ENCODE data around the gene DRC3.
"Not testable (repeated sequence)": the region's sequence is repeated elsewhere in the genome, so short reads cannot be mapped to it uniquely, and the experiment has no call there.

The DRC3 gene

GRCh38 chr17:17994271-17995069 lies 21.8 kb downstream of the DRC3 start:
- DNase-seq, result no peak

- not testable (repeated sequence) for DNase-seq
Measured at GRCh38 chr17:17995887-17996286, 23.2 kb downstream of the DRC3 start.

GRCh38 chr17:17998934-17999333 lies 26.3 kb downstream of the DRC3 start:
- no peak for DNase-seq

- DNase-seq, result no peak
Measured at GRCh38 chr17:17999364-18000029, 26.8 kb downstream of the DRC3 start.

DNA sequence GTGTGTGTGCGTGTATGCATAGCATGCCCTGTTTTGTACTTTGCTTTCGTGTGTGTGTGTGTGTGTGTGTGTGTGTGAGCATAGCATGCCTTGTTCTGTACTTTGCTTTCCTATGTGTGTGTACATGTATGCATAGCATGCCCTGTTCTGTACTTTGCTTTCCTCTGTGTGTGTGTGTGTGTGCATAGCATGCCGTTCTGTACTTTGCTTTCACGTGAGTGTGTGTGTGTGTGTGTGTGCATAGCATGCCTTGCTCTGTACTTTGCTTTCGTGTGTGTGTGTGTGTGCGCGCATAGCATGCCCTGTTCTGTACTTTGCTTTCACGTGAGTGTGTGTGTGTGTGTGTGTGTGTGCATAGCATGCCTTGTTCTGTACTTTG lies 27.4 kb downstream of the DRC3 start:
- no peak for DNase-seq

DNA sequence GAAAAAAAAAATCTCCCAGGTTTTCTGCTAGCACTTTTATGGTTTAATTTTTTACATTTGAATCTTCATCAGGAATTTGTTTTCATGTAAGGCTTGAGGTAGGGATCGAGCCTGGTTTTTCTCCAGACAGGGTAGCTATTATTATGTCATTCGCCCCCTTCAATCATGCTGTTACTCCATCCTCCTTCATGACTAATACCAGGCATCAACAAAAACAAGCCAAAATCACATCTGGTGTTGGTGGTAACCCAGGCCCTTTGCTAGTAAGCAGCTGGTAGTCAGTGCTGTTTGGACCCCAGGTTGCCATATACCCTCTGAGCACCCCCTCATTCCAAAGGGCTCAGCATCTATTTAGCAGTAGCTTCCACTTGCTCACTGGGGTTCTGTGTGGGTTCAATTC lies 29.5 kb downstream of the DRC3 start:
- no peak for DNase-seq

- no peak for DNase-seq
Measured at GRCh38 chr17:18004345-18004744, 31.7 kb downstream of the DRC3 start.

DNA sequence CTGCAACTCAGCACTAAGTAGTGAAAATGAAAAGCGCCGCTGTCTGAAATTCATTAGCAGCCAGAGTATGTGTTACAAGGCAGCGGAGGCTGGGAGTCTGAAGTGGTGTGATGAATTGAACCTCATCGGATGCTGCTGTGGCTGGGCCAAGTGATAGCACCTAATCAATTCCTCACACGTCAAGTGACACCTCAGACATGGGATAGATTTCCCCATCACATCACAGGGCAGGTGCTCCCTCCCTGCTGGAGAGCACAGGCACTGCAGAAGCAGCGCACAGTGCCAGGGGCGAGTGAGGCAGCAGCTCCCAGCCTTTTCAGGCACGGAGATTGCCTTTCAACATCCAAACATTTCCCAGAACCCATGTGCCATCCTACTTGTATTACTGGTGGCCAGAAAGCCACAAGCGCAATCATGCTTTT lies 32.2 kb downstream of the DRC3 start:
- DNase-seq, result no peak

- DNase-seq, result no peak
Measured at GRCh38 chr17:18005496-18005895, 32.8 kb downstream of the DRC3 start.

- DNase-seq, result no peak
Measured at GRCh38 chr17:18006495-18007239, 34.0 kb downstream of the DRC3 start.

DNA sequence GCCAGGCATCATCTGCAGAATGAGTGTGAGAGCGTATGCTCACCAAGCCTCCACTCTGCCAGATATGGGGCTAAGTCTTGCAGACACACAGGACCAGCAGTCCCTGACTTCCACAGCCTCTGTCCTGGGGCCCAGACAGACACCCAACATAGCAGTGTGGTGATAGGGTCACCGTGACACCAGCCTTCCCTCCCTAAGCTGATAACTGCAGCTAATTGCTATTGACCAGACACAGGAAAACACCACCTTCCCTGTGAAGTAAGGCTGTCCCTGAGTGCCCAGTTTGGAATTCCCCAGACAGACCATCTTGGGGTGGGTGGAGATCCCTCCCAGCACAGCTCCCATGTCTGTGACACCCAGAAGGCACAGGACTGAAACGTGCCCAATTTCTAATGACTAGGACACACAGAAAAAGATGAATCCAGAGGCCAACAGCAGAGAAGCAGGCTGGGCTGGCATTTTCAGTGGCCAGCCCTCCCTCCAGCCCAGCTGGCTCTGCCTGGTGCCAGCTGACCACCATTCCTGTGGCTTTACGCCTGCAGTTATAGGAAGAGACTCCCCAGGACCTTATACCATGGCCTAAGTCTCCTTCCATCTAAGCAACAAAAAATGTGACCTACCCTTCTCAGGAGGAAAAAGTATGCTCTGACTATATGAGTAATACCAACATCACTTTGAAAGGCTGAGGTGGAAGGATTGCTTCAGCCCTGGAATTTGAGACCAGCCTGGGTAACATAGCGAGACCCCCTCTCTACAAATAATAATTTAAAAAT lies 36.0 kb downstream of the DRC3 start:
- no peak for DNase-seq

DNA sequence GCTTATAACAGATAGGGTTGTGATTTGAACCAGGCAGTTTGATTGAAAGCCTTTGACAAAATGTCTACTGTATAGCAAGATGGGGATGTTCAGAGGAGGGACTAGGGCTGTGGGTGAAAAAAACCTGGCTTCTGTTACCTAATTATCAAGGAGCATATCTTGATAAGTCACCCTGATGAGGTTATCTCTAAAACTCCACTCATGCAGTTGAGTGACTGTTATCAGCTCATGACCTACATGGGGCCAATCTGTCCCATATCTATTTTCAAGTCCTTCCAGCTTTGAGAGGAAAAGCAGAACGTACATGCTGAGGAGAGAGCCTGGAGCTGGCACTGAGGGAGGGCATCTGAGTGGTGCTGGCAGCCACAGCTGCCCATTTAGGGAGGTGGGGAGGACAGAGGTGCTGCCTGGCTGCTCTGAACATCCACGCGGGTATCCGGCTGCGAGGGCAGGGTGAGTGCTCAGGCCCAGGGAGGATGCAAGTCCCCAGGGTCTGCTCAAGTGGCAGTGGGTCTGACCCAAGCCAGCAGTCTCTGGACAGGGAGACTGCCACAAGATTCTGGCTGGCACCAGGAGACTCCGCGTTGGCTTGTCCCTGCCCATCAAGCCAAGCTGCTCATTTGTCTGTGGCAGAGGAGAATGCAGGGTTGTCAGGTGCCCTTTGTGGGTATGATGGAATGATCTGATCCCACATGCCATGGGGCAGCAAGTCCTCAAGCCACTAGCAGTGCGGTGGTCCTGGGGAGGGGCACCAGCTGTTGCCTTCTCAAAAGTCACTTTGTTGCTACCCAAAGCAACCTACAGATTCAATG lies 37.2 kb downstream of the DRC3 start:
- DNase-seq, result no peak

GRCh38 chr17:18011286-18011685 lies 38.6 kb downstream of the DRC3 start:
- DNase-seq, result no peak

DNA sequence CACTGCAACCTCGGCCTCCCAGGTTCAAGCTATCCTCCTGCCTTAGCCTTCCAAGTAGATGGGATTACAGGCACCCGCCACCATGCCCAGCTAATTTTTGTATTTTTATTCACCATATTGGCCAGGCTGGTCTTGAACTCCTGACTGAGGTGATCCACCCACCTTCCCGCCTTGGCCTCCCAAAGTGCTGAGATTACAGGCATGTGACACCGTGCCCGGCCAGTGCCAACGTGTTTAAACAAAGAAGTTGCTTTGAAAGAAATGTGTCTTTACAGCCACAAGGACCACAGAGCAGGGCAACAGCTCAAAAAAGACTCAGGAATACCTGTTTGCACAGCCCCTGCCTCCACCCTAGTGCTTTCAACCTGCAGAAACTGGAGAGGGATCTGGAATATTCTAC lies 41.3 kb downstream of the DRC3 start:
- DNase-seq, result no peak

GRCh38 chr17:18015593-18015992 lies 42.9 kb downstream of the DRC3 start:
- no peak for DNase-seq

GRCh38 chr17:18016426-18016825 lies 43.8 kb downstream of the DRC3 start:
- DNase-seq, result no peak

GRCh38 chr17:18017958-18018357 lies 45.3 kb downstream of the DRC3 start:
- DNase-seq, result no peak

- DNase-seq, result no peak
Measured at GRCh38 chr17:18018411-18018921, 45.8 kb downstream of the DRC3 start.

DNA sequence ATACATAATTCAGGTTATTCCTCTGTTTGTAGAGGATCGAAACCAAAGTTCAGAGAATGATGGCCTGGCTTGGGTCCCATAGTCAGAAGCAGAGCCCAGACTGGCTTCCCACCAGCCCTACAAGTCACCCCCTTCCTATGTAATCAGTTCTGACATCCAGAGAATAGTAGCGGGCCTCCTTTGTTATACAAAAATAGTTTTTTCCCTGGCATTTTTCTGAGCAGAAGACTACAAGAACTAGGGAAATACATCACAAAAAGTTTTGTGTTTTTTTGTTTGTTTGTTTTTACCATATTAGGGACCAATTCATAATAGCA lies 47.1 kb downstream of the DRC3 start:
- no peak for DNase-seq

DNA sequence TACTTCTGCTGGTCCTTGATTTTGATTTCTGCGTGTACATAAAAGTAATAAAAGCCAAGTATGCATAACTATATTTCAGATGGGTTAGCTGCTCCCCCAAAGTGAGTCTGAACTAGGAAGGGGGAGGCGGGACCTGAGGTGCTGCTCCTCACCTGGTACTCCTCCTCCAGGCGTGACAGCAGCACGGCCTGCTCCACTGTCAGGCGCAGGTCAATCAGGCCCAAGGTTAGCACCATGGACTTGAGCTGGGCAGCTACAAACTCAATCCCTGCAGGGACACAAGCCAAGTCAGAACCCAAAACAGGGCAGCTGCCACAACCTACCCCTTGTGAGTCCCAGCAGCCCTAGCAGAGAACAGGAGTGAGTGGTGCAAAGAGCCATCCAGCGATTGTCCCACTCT lies 48.3 kb downstream of the DRC3 start:
- no peak for DNase-seq

DNA sequence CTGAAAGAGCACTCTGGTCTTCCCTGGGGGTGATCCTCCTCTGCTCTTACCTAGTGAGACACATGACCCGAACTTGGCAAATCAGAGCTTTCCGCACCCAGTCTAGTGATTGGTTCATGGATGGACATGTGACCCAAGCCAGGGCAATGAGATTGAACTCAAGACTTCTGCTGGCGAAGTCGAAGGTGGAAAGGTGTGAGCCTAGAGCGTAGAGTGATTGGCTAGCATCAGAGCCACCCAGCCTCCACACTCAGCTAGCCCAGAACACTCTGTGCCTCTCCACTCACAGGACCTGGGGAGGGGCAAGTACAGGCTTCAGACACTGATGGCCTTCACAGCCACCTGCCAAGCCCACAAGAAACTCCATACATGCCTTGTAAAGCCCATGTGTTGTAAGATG lies 48.7 kb downstream of the DRC3 start:
- DNase-seq, result no peak

All from activated CD4-positive, alpha-beta T cell treated with anti-CD3 and anti-CD28 coated beads, Interleukin-2, amount 50 U/mL, for 4 hours (primary cell).